ENCODE results near the gene DLEC1. TPM values are rescaled to one million over a fixed set of nuclear protein-coding genes. Genes with fewer than 3 reads are reported as not detected.
"Not testable (repeated sequence)": the region's sequence is repeated elsewhere in the genome, so short reads cannot be mapped to it uniquely, and the experiment has no call there.

The DLEC1 gene
- total RNA-seq, 2 experiments from 2014 or later: 0.70 to 1.1 TPM

DNA sequence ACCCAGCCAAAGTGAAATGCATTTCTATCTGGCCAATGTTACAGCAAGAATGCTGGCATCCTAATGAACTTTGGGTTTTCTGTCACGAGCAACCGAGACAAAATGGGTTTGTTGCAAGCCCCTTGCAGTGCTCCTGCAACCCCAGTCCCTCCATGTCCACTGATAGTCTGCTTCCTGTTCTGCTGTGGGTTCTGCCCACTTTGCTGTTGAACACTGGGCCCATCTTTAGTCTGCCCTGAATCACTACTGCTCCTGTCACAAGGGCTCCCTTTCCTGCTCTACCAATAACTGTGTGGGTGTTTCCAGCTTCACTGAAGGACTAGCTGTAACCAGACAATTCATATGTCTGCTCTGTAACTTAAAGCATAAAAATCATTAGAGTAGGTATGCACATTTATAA, 113.6 kb downstream of the DLEC1 start:
- peaks cover 2% of the 10 kb centered on the region for H3K9me3 Mint-ChIP-seq
- H3K36me3 Mint-ChIP-seq: no peaks in the 10 kb centered on the region
- no peak overlapping the region for H3K27ac Mint-ChIP-seq
- ChIA-PET POLR2A (interaction anchor here (1.5 to 2.7 kb wide), 2 partner anchors 12 to 75 kb away, joined by 3 to 17 read pairs; partner anchors contain the start of gene OXSR1), CTCF (interaction anchor here (0.6 to 1.5 kb wide), 3 partner anchors 12 to 83 kb away, joined by 3 read pairs; partner anchors contain the start of gene OXSR1)
- intact Hi-C loops (cut with micrococcal nuclease): no loop called here
- H3K27me3 Mint-ChIP-seq: no peaks in the 10 kb centered on the region
- peaks cover 33% of the 10 kb centered on the region for H3K4me1 Mint-ChIP-seq (ENCODE audit: low read depth)
- no peak overlapping the region for H3K4me3 Mint-ChIP-seq
- no peak for DNase-seq

DNA sequence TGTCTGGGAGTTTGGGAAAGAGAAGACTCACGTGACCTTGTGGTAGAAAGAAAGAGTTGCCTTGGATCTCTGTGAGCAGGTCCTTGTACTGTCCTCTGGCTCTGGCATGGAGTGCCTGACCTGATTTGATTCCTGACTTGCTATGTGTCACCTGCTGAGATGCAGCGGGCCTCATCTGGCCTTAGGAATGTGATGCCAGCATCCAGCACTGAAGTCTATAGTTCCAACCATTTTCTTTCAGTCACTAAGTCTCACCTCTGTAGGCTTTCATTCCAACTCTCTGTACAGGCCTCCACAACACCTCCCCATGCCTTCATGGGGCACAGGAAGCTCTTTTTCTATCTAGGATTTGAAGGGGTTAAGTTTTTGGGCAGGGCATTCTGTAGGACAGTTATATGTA, 114.2 kb downstream of the DLEC1 start:
- Mint-ChIP-seq H3K36me3 (no peaks in the 10 kb centered on the region), H3K4me1 (ENCODE audit: low read depth) (peaks cover 33% of the 10 kb centered on the region), H3K9me3 (no peaks in the 10 kb centered on the region), H3K27me3 (no peaks in the 10 kb centered on the region), H3K4me3 (no peak overlapping the region), H3K27ac (no peak overlapping the region)
- DNase-seq: no peak
- POLR2A ChIA-PET: interaction anchor here (1.5 to 2.7 kb wide), 2 partner anchors 11 to 75 kb away, joined by 3 to 17 read pairs; partner anchors contain the start of gene OXSR1
- intact Hi-C loops (cut with micrococcal nuclease): no loop called here
- CTCF ChIA-PET: interaction anchor here (0.6 to 1.5 kb wide), 3 partner anchors 12 to 853 kb away, joined by 3 read pairs; partner anchors contain the start of gene OXSR1

DNA sequence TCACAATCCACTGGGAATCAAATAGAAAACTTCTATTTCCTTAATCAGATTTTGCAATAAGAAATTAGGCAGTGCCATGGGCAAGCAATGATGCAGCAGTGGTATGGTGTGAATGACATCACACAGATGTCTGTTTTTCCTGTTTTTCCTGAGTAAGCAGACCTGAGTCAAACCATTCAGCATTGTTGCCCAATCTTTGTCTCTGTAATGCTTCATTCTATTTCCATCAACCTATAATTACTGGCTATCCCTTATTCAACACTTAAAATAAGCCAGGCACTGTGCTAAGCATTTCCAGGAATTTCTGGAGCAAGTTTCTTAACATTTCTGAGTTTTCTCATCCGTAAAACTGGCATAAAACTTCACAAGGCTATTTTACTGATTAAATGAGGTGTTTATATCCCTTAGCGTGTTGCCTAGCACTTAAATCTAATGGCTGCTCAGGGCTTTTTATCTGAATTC, 115.1 kb downstream of the DLEC1 start:
- intact Hi-C loops (cut with micrococcal nuclease): loop anchor here (1.0 kb wide), 1 partner anchor 11 kb away; the partner anchor contains the start of gene OXSR1
- DNase-seq: no peak
- Mint-ChIP-seq H3K27ac (no peak overlapping the region), H3K4me3 (no peak overlapping the region), H3K4me1 (ENCODE audit: low read depth) (peaks cover 33% of the 10 kb centered on the region), H3K27me3 (no peaks in the 10 kb centered on the region), H3K9me3 (no peaks in the 10 kb centered on the region), H3K36me3 (no peaks in the 10 kb centered on the region)
- ChIA-PET POLR2A (interaction anchor here (1.5 to 2.7 kb wide), 2 partner anchors 11 to 74 kb away, joined by 3 to 17 read pairs; partner anchors contain the start of gene OXSR1), CTCF (interaction anchor here (1.3 to 1.5 kb wide), 2 partner anchors 11 to 18 kb away, joined by 3 read pairs; partner anchors contain the start of gene OXSR1)

DNA sequence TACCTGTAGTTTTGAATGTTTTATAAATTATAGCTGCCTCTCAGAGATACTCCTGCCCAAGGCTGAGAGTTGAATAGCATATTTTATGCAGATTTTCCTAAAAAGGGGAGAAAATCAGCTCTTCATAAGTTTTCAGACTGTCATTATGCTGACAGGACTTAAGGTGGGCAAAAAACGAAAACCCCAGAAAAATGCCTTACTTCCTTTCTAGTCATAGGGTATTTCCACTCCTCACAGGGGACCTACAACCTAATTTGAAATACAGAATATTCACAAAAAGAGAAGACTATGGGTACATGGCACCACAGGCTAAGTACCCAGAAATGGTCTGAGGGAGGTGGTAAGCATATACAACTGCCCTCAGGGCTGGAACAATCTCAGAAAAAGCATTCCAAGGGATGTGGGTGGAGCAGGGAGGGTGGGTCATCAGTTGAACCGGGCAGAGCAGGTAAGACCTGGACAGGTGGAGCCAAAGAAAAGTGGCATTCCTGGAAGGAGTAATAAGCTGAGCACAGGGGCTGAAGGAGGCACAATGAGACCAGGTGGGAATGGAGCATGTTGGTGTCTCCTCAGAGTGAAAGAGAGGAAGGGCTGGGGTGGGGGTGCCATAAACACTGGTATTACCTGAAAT, 115.7 kb downstream of the DLEC1 start:
- peak overlapping the region; percentile 34 for H3K27ac Mint-ChIP-seq
- intact Hi-C loops (cut with micrococcal nuclease): loop anchor here (1.0 kb wide), 1 partner anchor 11 kb away; the partner anchor contains the start of gene OXSR1

DNA sequence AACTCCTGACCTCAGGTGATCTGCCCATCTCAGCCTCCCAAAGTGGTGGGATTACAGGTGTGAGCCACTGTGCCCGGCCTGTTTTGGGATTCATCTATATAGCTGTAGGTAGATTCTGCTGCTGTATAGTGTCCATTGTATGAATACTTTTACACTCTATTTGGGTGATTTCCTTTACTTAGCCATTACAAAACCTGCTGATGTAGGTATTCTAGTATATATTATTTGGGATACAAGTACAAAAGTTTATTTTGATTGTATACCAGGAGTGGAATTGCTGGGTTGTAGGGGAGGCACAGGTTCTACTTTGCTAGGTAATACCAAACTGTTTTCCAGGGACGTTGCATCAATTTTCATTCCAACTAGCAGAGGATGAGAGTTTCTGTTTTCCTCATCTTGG, 116.8 kb downstream of the DLEC1 start:
- no peak for DNase-seq
- H3K9me3 Mint-ChIP-seq: no peaks in the 10 kb centered on the region
- H3K4me1 Mint-ChIP-seq (ENCODE audit: low read depth): peaks cover 30% of the 10 kb centered on the region
- H3K27me3 Mint-ChIP-seq: no peaks in the 10 kb centered on the region
- CTCF ChIA-PET: no interaction called here
- intact Hi-C loops (cut with micrococcal nuclease): no loop called here
- H3K27ac Mint-ChIP-seq: no peak overlapping the region
- H3K4me3 Mint-ChIP-seq: no peak overlapping the region
- POLR2A ChIA-PET: no interaction called here
- no peaks in the 10 kb centered on the region for H3K36me3 Mint-ChIP-seq

More for the DNA sequence above, 115.7 kb downstream of the DLEC1 start:
- Mint-ChIP-seq H3K36me3 (no peaks in the 10 kb centered on the region), H3K27me3 (no peaks in the 10 kb centered on the region), H3K9me3 (no peaks in the 10 kb centered on the region), H3K4me1 (ENCODE audit: low read depth) (peaks cover 33% of the 10 kb centered on the region), H3K4me3 (no peak overlapping the region)
- no peak for DNase-seq
- ChIA-PET POLR2A (interaction anchor here (2.7 kb wide), 1 partner anchor 10 kb away, joined by 17 read pairs; the partner anchor contains the start of gene OXSR1), CTCF (no interaction called here)

DNA sequence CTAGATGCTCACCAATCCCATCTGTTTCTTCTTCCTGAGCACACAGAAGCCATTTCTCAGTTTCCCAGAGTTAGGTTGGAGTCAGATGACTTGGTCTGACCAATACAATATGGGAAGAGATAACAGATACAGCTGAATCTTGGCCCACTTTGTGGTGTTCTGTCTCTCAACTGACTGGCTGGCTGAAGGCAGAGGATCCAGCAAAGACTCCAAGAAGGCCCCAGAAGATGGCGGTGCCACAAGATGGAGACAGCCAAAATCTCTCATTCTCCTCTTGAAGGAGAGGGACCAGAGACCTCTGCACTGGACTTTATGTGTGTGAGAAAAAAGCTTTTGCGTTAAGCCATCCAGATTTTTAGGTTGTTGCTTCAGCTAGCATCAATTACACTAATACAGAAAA, 118.1 kb downstream of the DLEC1 start:
- no peaks in the 10 kb centered on the region for H3K27me3 Mint-ChIP-seq
- POLR2A ChIA-PET: interaction anchor here (2.3 kb wide), 1 partner anchor 20 kb away, joined by 6 read pairs; the partner anchor contains the start of gene ACAA1
- CTCF ChIA-PET: no interaction called here
- H3K36me3 Mint-ChIP-seq: no peaks in the 10 kb centered on the region
- H3K9me3 Mint-ChIP-seq: no peaks in the 10 kb centered on the region
- no peak overlapping the region for H3K27ac Mint-ChIP-seq
- no peak overlapping the region for H3K4me3 Mint-ChIP-seq
- peaks cover 18% of the 10 kb centered on the region for H3K4me1 Mint-ChIP-seq (ENCODE audit: low read depth)
- intact Hi-C loops (cut with micrococcal nuclease): no loop called here
- DNase-seq: no peak

DNA sequence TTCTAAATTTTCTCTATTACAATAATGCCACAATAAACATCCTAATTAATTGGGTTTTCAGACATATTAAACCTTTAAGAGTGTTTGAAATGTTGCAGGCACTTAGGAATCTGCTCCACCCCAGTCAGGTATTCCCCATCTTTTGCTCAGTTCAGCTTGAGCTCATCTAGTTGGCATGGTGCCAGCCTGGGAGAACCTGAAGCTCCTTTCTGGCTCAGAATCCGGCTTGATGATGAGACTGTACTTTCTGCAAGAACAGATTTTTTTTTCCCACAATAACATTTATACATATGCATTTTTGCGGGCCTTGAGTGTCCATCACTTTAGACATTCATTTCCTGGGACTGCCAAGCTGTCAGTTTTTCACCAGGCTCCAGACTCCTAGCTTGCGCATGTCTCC, 118.6 kb downstream of the DLEC1 start:
- H3K27me3 Mint-ChIP-seq: no peaks in the 10 kb centered on the region
- H3K4me3 Mint-ChIP-seq: no peak overlapping the region
- intact Hi-C loops (cut with micrococcal nuclease): no loop called here
- CTCF ChIA-PET: no interaction called here
- H3K27ac Mint-ChIP-seq: no peak overlapping the region
- H3K9me3 Mint-ChIP-seq: no peaks in the 10 kb centered on the region
- H3K4me1 Mint-ChIP-seq (ENCODE audit: low read depth): peaks cover 16% of the 10 kb centered on the region
- no peaks in the 10 kb centered on the region for H3K36me3 Mint-ChIP-seq
- no peak for DNase-seq
- POLR2A ChIA-PET: interaction anchor here (2.3 kb wide), 1 partner anchor 21 kb away, joined by 6 read pairs; the partner anchor contains the start of gene ACAA1

DNA sequence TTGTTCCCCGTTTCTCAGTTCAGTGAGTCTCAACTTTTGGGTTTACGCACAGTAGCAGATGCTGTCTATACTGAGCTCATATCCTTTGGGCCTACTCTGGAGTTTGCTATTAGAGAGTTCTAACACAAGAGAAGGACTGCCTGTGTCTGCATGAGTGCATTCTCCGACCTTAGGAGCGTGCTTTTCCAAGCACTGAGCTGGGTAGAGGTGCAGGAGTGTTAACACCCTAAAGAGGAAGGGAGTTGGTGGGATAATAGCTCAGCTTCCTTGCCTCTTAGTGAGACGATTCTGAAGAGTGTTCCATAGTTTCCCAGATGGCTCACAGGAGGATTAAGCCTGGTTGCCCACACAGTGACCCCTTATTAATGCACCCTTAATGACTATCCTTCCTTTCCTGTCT, 119.5 kb downstream of the DLEC1 start:
- ChIA-PET CTCF (interaction anchor here (0.9 kb wide), 1 partner anchor 187 kb away, joined by 3 read pairs; no protein-coding TSS in a partner anchor), POLR2A (interaction anchor here (2.3 kb wide), 1 partner anchor 22 kb away, joined by 6 read pairs; the partner anchor contains the start of gene ACAA1)
- Mint-ChIP-seq H3K27me3 (no peaks in the 10 kb centered on the region), H3K9me3 (no peaks in the 10 kb centered on the region), H3K36me3 (no peaks in the 10 kb centered on the region), H3K4me1 (ENCODE audit: low read depth) (peaks cover 11% of the 10 kb centered on the region), H3K27ac (no peak overlapping the region), H3K4me3 (no peak overlapping the region)
- no peak for DNase-seq
- intact Hi-C loops (cut with micrococcal nuclease): no loop called here

DNA sequence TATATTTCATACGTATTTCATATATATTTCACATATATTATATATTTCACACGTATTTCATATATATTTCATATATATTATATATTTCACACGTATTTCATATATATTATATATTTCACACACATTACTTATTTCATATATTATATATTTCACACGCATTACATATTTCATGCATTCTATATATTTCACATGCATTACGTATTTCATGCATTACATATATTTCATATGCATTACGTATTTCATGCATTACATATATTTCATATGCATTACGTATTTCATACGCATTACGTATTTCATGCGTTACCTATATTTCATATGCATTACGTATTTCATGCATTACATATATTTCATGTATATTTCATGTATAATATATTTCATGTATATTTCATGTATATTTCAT, 121.7 kb downstream of the DLEC1 start:
- intact Hi-C loops (cut with micrococcal nuclease): loop anchor here (10.0 kb wide), 1 partner anchor 1166 kb away; the partner anchor contains the start of genes EPM2AIP1 and MLH1

DNA sequence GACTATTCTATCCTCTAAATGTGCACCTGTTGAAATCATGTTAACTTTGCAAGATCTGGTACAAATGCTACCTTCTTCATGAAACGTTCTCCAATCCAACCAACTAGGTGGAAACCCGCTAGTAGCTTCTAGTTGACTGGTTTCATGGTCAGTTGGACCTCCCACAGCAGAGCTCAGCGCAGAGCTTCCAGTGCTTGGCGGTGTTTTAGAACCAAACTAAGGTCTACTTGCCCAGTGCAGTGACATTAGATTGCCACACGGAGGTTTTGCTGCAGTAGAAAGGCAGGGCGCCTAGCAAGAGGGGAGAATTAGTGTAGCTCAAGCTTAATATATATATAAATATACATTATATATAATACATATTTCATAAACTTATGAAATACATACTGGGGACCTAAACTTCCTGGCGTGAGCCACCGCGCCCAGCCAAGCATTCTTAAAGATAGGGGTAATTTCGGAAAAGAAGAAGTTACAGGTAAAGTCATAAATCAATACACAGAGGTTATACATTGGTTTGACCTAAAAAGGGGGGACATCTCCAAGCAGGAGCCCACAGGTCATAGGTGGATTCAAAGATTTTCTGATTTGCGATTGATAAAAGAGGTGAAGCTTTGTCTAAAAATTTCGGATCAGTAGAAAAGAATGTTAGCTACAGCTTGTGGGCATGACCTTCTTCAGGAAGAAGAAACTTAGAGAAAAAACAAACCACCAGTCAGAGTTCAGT, 124.3 kb downstream of the DLEC1 start:
- ChIA-PET CTCF (interaction anchor here (0.7 to 4.0 kb wide), 6 partner anchors 9 to 182 kb away, joined by 3 to 20 read pairs (median 3); partner anchors contain the start of genes ACAA1, MYD88 and XYLB), POLR2A (interaction anchor here (1.6 to 4.2 kb wide), 4 partner anchors 10 to 83 kb away, joined by 3 to 70 read pairs (median 14); partner anchors contain the start of genes ACAA1 and MYD88)
- Mint-ChIP-seq H3K4me3 (no peak overlapping the region), H3K36me3 (peaks cover 12% of the 10 kb centered on the region), H3K27me3 (no peaks in the 10 kb centered on the region), H3K4me1 (ENCODE audit: low read depth) (peaks cover 24% of the 10 kb centered on the region), H3K9me3 (no peaks in the 10 kb centered on the region), H3K27ac (peak overlapping the region; percentile 99)
- intact Hi-C loops (cut with micrococcal nuclease): loop anchor here (10.0 kb wide), 1 partner anchor 1168 kb away; the partner anchor contains the start of genes EPM2AIP1 and MLH1
- DNase-seq: peak; percentile 33

More for the DNA sequence above, 121.7 kb downstream of the DLEC1 start:
- CTCF ChIA-PET; DNase-seq; POLR2A ChIA-PET; H3K4me3 Mint-ChIP-seq; H3K9me3 Mint-ChIP-seq; H3K36me3 Mint-ChIP-seq; H3K27ac Mint-ChIP-seq; H3K4me1 Mint-ChIP-seq (ENCODE audit: low read depth); H3K27me3 Mint-ChIP-seq: not testable (repeated sequence)

DNA sequence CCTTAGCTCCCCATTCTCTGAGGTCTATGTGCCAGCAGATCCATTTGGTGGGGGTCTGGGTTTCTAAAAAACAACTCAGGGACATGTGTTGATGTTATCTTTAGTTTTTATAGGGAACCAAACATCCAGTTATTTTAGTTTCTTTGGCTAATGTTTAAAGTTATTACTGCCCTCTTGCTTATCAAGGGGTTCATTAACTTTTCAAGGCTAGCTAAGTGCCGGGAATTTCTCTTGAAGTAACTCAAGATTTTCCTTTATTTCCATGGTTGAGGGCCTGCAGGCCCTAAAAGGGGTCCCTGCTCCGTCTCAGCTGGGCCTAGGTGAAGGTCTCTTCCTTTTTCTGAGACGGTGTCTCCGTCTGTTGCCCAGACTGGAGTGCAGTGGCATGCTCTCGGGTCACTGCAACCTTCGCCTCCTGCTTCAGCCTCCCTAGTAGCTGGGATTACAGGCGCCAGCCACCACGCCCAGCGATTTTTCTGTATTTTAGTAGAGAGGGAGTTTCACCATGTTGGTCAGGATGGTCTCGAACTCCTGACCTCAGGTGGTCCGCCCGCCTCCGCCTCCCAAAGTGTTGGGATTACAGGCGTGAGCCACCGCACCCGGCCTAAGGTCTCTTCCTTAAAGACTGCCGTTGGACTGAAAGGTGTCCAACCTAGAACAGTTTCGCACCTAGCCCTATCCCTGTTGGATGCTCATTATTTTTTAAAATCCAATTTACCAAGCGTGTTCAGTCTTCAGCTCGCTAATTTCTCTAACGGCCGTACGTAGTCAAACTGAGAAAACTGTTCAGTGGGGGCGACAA, 125.0 kb downstream of the DLEC1 start:
- no peaks in the 10 kb centered on the region for H3K27me3 Mint-ChIP-seq
- intact Hi-C loops (cut with micrococcal nuclease): loop anchor here (2.0 to 10.0 kb wide), 2 partner anchors 183 to 1169 kb away; partner anchors contain the start of genes EPM2AIP1, MLH1 and XYLB
- peak overlapping the region; percentile 99 for H3K27ac Mint-ChIP-seq
- H3K9me3 Mint-ChIP-seq: no peaks in the 10 kb centered on the region
- no peak for DNase-seq
- peaks cover 31% of the 10 kb centered on the region for H3K4me1 Mint-ChIP-seq (ENCODE audit: low read depth)
- ChIA-PET POLR2A (interaction anchor here (1.3 to 4.2 kb wide), 10 partner anchors 10 to 93 kb away, joined by 3 to 70 read pairs (median 7); partner anchors contain the start of genes ACAA1 and MYD88), CTCF (interaction anchor here (1.0 to 4.0 kb wide), 11 partner anchors 8 to 487 kb away, joined by 3 to 20 read pairs (median 4); partner anchors contain the start of genes ACAA1, MYD88 and XYLB)
- peak overlapping the region; percentile 96 for H3K4me3 Mint-ChIP-seq
- peaks cover 12% of the 10 kb centered on the region for H3K36me3 Mint-ChIP-seq

Data from activated CD4-positive, alpha-beta memory T cell treated with anti-CD3 and anti-CD28 coated beads for 36 hours (primary cell).